Left kidney (tissue), 2 donors: ENCODE results near the gene CPEB4. TPM values are rescaled to one million over a fixed set of nuclear protein-coding genes. Genes with fewer than 3 reads are reported as not detected.

Experiments used
- DNase-seq: peaks from one replicate; pipeline ENCODE4 v3.0.0-alpha.2; 2013
- polyA plus RNA-seq: library from polyadenylated mRNA; unstranded; fragments of 120-200 nt; gene quantifications from one replicate; pipeline ENCODE4 v1.2.1, GENCODE V29; 2013; ENCODE audit not compliant: insufficient read length

Gene CPEB4
- polyA plus RNA-seq, 1 donor = 46.0 TPM

DNA sequence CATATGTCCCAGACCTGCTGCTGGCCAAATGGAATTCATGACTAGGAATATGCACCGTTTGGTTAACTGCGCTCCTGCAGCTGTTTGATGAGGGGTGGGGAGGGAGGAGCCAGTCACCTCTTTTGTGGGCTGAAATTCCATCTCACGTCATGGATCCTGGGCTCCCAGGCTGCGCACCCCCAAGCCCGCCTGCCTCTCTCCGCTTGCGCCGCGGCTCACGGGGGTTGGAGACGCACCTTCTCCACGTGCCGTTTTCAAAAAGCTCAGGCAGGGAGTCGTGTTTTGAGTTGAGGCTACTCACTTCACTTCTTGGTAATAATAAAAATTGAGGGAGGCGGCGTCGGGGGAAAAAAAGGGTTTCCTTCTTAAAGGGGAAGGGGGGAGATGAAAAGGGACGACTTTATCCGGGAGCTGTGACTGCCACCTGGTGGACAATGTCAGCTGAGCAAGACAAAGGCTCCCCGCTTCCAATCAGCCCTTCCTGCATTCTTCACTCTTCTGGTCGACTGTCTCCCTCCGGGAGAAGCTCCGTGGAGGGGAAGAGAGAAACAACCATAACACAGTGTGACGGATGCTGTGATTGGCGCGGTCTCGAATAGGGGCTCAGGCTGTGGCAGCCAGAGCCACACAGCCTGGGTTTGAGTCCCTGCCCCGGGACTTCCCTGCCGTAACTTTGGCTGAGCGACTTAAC is 84.9 kb downstream of the CPEB4 start:
- DNase-seq = peak; percentile 88

DNA sequence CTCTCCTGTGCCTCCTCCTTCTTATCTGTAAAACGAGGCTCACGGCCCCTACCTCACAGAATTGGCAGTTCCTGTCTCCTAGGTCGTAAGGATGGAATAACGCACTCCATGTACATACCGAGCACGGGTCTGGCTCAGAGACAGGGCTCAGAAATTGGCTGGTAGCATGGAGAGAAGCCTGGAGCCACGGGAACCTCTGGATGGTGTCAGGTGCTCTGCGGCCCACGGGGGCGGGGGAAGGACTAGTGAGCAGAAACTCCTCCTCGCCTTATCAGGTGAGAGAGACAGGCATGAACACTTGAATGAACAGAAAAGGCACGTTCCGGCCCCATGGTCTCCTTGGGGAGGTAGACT is 85.4 kb downstream of the CPEB4 start:
- DNase-seq = no peak

- no peak for DNase-seq
Measured at GRCh38 chr5:173974688-173975239, 86.6 kb downstream of the CPEB4 start.

DNA sequence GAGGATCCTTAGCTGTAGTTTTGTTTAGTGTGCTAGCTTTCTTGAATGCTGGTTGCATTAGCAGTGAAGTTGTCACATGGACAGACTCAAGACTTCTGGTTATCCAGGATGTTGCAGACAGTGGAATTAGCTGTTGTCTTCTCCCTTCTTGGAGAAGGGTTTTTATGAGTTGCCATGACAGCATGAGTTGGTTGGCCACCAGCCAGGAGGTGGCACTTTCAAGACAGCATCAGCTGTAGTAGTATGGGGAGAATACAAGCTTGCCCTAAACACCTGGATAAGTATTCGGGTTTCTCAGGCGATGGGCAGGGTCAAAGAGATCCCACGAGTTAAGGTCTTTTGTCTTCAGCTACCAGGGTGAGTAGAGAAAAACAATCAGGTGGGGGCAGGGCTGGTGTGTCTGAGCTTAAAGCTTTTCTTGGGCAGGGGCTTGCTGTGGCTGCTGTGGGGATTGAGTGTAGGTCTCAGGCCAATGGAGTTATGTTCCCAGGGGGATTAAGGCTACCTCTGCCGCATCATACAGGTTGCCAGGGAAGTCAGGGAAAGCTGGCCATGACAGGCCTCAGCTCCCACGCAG is 93.1 kb downstream of the CPEB4 start:
- DNase-seq = no peak

- no peak for DNase-seq
Measured at GRCh38 chr5:173984218-173984617, 96.1 kb downstream of the CPEB4 start.

GRCh38 chr5:173988554-173989431 is 100.6 kb downstream of the CPEB4 start, which contains the start of gene C5orf47:
Gene C5orf47, plus strand, starts transcription at chr5:173989170. Its CDS starts 94 bp downstream, at chr5:173989264.
- DNase-seq = no peak

GRCh38 chr5:173989432-173990082 is 101.4 kb downstream of the CPEB4 start:
- DNase-seq = no peak

DNA sequence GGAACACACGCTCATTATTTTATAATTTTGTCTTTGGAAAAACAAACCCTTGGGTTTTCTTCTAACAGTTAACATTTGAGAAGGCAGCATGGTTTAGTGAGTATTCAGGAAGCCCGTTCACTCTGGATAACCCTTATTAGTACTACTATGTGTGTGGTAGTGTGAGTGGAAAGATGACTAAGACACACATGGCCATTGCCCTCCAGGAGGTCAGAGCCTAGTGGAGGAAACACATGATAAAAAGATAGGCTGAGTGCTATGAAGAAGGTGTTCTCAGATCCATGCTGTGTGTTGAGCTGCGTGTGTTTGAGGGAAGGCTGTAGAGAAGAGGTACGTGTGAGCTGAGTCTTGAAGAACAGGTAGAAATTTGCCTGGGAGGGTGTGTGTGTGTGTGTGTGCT is 109.2 kb downstream of the CPEB4 start:
- no peak for DNase-seq

- DNase-seq = no peak
Measured at GRCh38 chr5:173998531-173998930, 110.4 kb downstream of the CPEB4 start.

- no peak for DNase-seq
Measured at GRCh38 chr5:174000076-174000475, 111.9 kb downstream of the CPEB4 start.

DNA sequence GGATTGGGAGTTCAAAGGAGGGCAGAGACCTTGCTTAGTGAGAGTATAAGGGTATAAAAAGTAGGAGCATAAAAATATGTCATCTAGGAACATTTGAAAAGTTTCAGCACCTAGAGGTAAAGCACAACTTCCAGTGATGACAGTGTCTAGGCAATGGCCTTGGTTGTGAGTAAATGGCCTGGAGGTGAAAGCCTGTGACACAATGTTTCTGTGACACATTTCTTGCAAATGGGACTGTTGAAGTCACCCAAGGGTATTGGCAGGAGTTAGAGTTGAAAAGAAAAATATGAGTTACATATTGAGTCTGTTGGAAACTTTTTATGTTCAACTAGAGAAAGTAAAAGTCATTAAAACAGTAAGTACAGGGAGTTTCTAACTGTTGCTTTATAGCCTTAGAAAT is 115.6 kb downstream of the CPEB4 start:
- DNase-seq = no peak

DNA sequence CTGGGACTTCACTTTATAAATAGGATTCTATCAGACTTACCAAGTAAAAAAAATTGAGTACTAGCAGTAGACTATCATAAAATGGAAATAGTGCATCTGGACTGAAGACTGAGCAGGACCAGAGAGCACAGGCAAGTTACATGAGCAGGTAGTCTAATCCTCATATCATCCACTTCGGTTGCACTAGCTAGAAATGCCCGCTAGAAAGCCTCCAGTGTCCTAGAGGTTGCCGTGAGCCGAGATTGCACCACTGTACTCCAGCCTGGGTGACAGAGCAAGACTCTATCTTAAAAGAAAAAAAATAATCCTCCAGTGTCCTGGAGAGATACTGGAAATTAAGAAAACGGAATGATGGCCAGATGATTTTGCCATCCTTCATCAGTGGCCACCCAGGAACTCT is 120.8 kb downstream of the CPEB4 start:
- no peak for DNase-seq

DNA sequence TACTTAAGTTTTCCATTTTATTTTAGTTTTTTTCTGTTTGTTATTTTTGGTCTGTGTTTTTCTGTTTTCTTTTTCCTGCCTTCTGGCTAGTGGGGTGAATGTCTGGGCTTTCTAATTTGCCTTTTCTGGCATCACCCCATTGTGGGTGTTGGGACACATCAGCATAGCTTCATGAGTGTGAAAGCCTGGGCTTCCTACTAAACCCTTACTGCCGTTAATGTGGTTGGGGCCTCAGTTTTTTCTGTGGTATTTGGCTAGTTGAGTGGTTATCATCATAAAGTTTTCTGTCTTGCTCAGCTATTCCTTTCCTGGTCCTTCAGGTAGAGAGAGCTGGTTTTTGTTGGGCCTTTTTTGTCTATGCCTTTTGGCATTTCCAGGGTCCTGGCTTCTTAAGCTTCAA is 122.2 kb downstream of the CPEB4 start:
- no peak for DNase-seq

- DNase-seq = no peak
Measured at GRCh38 chr5:174011441-174011840, 123.3 kb downstream of the CPEB4 start.

Other genes starting within 250 kb of the CPEB4 start
- 0.15 TPM for gene C5orf47, start 100.8 kb downstream of the CPEB4 start, polyA plus RNA-seq
- gene NSG2, start 157.4 kb downstream of the CPEB4 start, polyA plus RNA-seq = 0.35 TPM